Stimulated activated CD8-positive, alpha-beta memory T cell treated with anti-CD3 and anti-CD28 coated beads, Interleukin-15, amount 100 ng/mL, for 4 hours (primary cell): ENCODE data around the gene TSHZ3.

ENCODE experiments used
- DNase-seq, 2 donors: peaks; one replicate each; pipeline ENCODE4 v3.0.0-alpha.2; 2020; ENCODE audit warnings: low read depth in 2 of 2

Gene TSHZ3

GRCh38 chr19:31231237-31231636, 118.0 kb downstream of the TSHZ3 start:
- DNase-seq, result no peak

GRCh38 chr19:31226151-31226935, 122.9 kb downstream of the TSHZ3 start:
- DNase-seq, result no peak
